ENCODE data around the gene GBX2.

GRCh38 chr2:236156860-236157194 lies 11.4 kb downstream of the GBX2 start:
- TF ChIP-seq MXI1 (IDR thresholded peaks at IDR 0.05; ENCODE audit: borderline replicate concordance, low read depth, low read length), result no peak
- TF ChIP-seq BATF2 (CRISPR knock-in tag; IDR thresholded peaks at IDR 0.05), result no peak
- no peak for TF ChIP-seq ZBTB33 (CRISPR knock-in tag; IDR thresholded peaks at IDR 0.05)
- TF ChIP-seq HDAC6 (IDR thresholded peaks at IDR 0.05; ENCODE audit: low read depth, low read length), result no peak
- TF ChIP-seq SALL2 (CRISPR knock-in tag; IDR thresholded peaks at IDR 0.05), result no peak
- TF ChIP-seq YY1 (IDR thresholded peaks at IDR 0.05; ENCODE audit: insufficient read depth, insufficient replicate concordance, low read depth, low read length), result no peak
- TF ChIP-seq CC2D1A (CRISPR knock-in tag; IDR thresholded peaks at IDR 0.05), result no peak
